ENCODE measurements around the gene TUBB. TPM values are rescaled to one million over a fixed set of nuclear protein-coding genes. Genes with fewer than 3 reads are reported as not detected.
"Not testable (repeated sequence)": the region's sequence is repeated elsewhere in the genome, so short reads cannot be mapped to it uniquely, and the experiment has no call there.

The TUBB gene
- total RNA-seq, 1 donor from 2014 or later, result 1,986 TPM

DNA sequence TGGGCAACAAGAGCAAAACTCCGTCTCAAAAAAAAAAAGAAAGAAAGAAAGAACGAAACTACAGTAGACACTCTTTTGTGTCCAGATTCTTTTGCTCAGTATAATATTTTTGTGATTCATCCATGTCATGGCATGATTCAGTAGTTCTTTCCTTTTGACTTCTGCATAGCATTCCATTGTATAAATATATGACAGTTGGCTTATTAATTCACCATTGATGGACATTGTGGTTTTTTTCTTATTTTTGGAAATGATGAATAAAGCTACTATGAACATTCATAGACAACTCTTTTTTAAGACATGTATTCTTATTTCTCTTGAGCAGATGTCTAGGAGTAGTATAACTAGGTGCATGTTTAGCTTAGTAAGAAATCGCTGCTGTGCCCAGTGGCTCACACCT lies 34.5 kb downstream of the TUBB start:
- H3K36me3 Mint-ChIP-seq (ENCODE audit: low read depth), result no peaks in the 10 kb centered on the region
- H3K27ac Mint-ChIP-seq (ENCODE audit: unreplicated experiment), result no peak overlapping the region

DNA sequence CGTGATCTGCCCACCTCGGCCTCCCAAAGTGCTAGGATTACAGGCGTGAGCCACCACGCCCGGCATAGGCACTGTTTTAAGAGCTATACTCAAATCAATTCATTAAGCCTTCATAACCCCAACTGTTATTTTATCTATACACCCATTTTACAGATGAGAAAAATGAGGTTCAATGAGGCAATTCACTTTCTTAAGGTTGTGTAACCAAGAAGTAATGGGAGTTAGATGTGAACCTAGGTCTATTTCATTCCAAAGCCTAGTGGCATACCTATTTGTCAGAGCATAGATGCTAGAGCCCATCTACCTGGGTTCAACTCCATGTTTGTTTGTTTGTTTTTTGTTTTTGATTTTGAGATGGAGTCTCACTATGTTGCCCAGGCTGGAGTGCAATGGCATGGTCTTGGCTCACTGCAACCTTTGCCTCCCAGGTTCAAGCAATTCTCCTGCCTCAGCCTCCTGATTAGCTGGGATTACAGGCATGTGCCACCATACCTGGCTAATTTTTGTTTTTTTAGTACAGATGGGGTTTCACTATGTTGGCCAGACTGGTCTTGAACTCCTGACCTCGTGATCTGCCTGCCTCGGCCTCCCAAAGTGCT lies 36.4 kb downstream of the TUBB start:
- H3K4me1 Mint-ChIP-seq, result not testable (repeated sequence)

More for the DNA sequence above, 34.5 kb downstream of the TUBB start:
- DNase-seq (ENCODE audit: low read depth, low spot score), result no peak
- TF ChIP-seq, protein P1, sequence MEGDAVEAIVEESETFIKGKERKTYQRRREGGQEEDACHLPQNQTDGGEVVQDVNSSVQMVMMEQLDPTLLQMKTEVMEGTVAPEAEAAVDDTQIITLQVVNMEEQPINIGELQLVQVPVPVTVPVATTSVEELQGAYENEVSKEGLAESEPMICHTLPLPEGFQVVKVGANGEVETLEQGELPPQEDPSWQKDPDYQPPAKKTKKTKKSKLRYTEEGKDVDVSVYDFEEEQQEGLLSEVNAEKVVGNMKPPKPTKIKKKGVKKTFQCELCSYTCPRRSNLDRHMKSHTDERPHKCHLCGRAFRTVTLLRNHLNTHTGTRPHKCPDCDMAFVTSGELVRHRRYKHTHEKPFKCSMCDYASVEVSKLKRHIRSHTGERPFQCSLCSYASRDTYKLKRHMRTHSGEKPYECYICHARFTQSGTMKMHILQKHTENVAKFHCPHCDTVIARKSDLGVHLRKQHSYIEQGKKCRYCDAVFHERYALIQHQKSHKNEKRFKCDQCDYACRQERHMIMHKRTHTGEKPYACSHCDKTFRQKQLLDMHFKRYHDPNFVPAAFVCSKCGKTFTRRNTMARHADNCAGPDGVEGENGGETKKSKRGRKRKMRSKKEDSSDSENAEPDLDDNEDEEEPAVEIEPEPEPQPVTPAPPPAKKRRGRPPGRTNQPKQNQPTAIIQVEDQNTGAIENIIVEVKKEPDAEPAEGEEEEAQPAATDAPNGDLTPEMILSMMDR (conservative IDR thresholded peaks at IDR 0.05), result no peak
- Mint-ChIP-seq H3K4me1 (no peaks in the 10 kb centered on the region), H3K4me3 (no peak overlapping the region), H3K9me3 (no peaks in the 10 kb centered on the region), H3K27me3 (ENCODE audit: low read depth) (no peaks in the 10 kb centered on the region)

DNA sequence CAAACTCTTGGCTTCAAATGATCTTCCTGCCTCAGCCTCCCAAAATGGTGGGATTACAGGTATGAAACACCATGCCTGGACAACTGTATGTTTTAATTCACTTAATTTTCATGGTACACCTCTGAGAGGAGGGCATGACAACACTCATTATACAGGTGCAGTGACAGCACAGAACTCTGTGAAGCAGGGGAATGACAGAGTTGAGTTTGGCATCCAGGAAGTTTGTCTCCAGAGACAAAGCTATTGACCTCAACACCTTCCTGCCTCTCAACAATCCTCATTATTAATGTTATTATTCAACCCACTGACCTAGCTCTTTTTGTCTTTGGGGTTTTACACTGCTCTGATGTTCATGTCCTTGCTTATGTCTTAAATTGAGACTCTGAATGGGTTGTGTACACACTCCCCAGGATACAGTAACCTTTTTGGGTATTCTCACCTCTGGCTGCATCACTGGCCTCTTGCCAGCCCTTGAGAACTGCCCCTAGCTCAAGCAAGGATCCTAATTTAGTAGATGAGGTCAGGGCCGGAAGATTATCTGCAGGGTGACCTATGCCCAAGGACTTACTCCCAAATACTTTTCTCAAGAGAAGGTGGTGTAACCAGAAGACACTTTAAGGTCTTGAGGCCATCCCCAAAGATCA lies 37.2 kb downstream of the TUBB start:
- Mint-ChIP-seq H3K4me1 (no peaks in the 10 kb centered on the region), H3K9me3 (no peaks in the 10 kb centered on the region), H3K4me3 (no peak overlapping the region), H3K27ac (ENCODE audit: unreplicated experiment) (no peak overlapping the region), H3K27me3 (ENCODE audit: low read depth) (no peaks in the 10 kb centered on the region), H3K36me3 (ENCODE audit: low read depth) (no peaks in the 10 kb centered on the region)
- no peak for DNase-seq (ENCODE audit: low read depth, low spot score)
- TF ChIP-seq, protein P1 (conservative IDR thresholded peaks at IDR 0.05), result no peak

More for the DNA sequence above, 36.4 kb downstream of the TUBB start:
- not testable (repeated sequence) for H3K9me3 Mint-ChIP-seq; H3K4me3 Mint-ChIP-seq; H3K27ac Mint-ChIP-seq (ENCODE audit: unreplicated experiment); DNase-seq (ENCODE audit: low read depth, low spot score); H3K36me3 Mint-ChIP-seq (ENCODE audit: low read depth); H3K27me3 Mint-ChIP-seq (ENCODE audit: low read depth)

DNA sequence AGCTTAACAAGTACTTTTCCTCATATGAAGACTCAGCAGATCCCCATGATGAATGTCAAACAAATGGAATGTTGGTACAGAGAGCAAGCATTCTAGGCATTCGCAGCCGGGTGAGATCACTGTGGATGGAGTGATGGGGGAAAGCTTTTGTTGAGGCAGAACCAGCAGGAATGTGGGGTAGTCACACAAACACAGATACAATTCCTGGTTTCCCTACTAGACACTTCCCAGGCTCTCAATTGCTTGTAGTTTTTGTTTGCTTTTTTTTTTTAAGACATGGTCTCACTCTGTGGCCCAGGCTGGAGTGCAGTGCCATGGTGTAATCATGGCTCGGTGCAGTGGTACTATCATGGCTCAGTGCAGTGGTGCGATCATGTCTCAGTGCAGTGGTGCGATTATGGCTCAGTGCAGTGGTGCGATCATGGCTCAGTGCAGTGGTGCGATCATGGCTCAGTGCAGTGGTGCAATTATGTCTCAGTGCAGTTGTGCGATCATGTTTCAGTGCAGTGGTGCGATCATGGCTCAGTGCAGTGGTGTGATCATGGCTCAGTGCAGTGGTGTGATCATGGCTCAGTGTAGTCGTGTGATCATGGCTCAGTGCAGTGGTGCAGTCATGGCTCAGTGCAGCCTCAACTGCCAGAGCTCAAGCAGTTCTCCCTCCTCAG lies 39.6 kb downstream of the TUBB start:
- no peaks in the 10 kb centered on the region for H3K36me3 Mint-ChIP-seq (ENCODE audit: low read depth)
- no peaks in the 10 kb centered on the region for H3K9me3 Mint-ChIP-seq
- H3K4me3 Mint-ChIP-seq, result no peak overlapping the region
- DNase-seq (ENCODE audit: low read depth, low spot score), result no peak
- H3K27ac Mint-ChIP-seq (ENCODE audit: unreplicated experiment), result no peak overlapping the region
- TF ChIP-seq, protein P1 (conservative IDR thresholded peaks at IDR 0.05), result no peak
- peaks cover 17% of the 10 kb centered on the region for H3K4me1 Mint-ChIP-seq
- H3K27me3 Mint-ChIP-seq (ENCODE audit: low read depth), result no peaks in the 10 kb centered on the region

DNA sequence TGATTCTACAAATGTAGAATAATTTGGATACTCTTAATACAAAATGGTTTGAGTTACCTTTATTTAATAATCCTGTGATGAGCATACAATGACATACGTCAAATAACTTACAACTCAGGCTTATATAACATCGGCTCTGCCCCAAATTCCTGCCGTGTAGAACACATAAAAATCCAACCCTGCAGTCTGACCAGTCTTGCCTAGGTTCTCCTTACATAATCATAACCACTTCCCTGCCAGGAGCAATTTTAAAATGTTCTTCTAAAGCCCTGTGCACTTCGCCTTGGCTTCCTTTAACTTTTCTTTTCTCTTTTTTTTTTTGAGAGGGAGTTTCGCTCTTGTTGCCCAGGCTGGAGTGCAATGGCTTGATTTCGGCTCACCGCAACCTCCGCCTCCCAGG lies 40.4 kb downstream of the TUBB start:
- no peaks in the 10 kb centered on the region for H3K27me3 Mint-ChIP-seq (ENCODE audit: low read depth)
- no peak overlapping the region for H3K4me3 Mint-ChIP-seq
- H3K4me1 Mint-ChIP-seq, result peaks cover 25% of the 10 kb centered on the region

More for the DNA sequence above, 40.4 kb downstream of the TUBB start:
- TF ChIP-seq, protein P1 (conservative IDR thresholded peaks at IDR 0.05), result no peak
- no peak overlapping the region for H3K27ac Mint-ChIP-seq (ENCODE audit: unreplicated experiment)
- H3K9me3 Mint-ChIP-seq, result no peaks in the 10 kb centered on the region
- DNase-seq (ENCODE audit: low read depth, low spot score), result no peak
- no peaks in the 10 kb centered on the region for H3K36me3 Mint-ChIP-seq (ENCODE audit: low read depth)

Measured in neural crest cell (in vitro differentiated cells).